Right lobe of liver (tissue), 4 donors: ENCODE measurements around the gene FADS1.

Source experiments
- CTCF ChIP-seq, 4 donors: fragments of 200-600 bp in 3 of 4; fragments of 450-650 bp in 1 of 4; IDR thresholded peaks; one replicate each; pipeline versions ENCODE4 v1.5.1 to v1.8.0; 2016 to 2022; ENCODE audit warnings: antibody characterized with exemption in 4 of 4, mild to moderate bottlenecking in 2 of 4
- POLR2A ChIP-seq: fragments of 450-650 bp; IDR thresholded peaks from one replicate; pipeline ENCODE4 v1.6.1; 2017; ENCODE audit warnings: antibody characterized with exemption, mild to moderate bottlenecking
- donor health status: DM: no; HTN: no; CAD: no.
- donor health status: DM: no; HTN: no; CAD: no.
- donor health status: DM: no; HTN: yes; CAD: no.

GRCh38 chr11:61840371-61840770, 23.6 kb upstream of the FADS1 start:
- TF ChIP-seq POLR2A: no peak
- no peak for TF ChIP-seq CTCF (IDR thresholded peaks at IDR 0.05)
